Mesendoderm (in vitro differentiated cells): ENCODE results near the gene FNDC3A.

Source experiments
- DNase-seq: peaks from one replicate; pipeline ENCODE4 v3.0.0; 2013
- H2AK5ac ChIP-seq: 2 replicates; pipeline ENCODE4 v1.6.1; 2013; ENCODE audit warnings: low read length, inconsistent platforms
- H2BK120ac ChIP-seq: 2 replicates; pipeline ENCODE4 v1.6.1; 2013; ENCODE audit warnings: low read depth, mild to moderate bottlenecking, low read length, moderate library complexity, mixed read lengths
- H2BK15ac ChIP-seq: replicated peaks from 2 replicates; pipeline ENCODE4 v1.6.1; 2013; ENCODE audit warnings: low read depth, mild to moderate bottlenecking, moderate library complexity
- H2BK5ac ChIP-seq: 2 replicates; pipeline ENCODE4 v1.6.1; 2013; ENCODE audit warnings: low read length, inconsistent platforms
- H3K18ac ChIP-seq: 2 replicates; pipeline ENCODE4 v1.6.1; 2013; ENCODE audit warnings: mild to moderate bottlenecking, low read length, mixed read lengths
- H3K23ac ChIP-seq: one replicate; pipeline ENCODE4 v1.6.1; 2013; ENCODE audit warnings: low read length
- H3K27ac ChIP-seq: 2 replicates; pipeline ENCODE4 v1.5.1; 2013; ENCODE audit warnings: low read depth, mild to moderate bottlenecking, inconsistent platforms, low read length, moderate library complexity
- H3K27me3 ChIP-seq: 2 replicates; pipeline ENCODE4 v1.6.1; 2013; ENCODE audit warnings: low read length, control low read depth, mild to moderate bottlenecking, inconsistent platforms; ENCODE audit not compliant: insufficient read depth, poor library complexity
- H3K36me3 ChIP-seq: 2 replicates; pipeline ENCODE4 v1.6.1; 2013; ENCODE audit warnings: low read length, inconsistent platforms; ENCODE audit not compliant: control insufficient read depth, insufficient read depth
- H3K4ac ChIP-seq: one replicate; pipeline ENCODE4 v1.6.1; 2013; ENCODE audit warnings: low read depth, mild to moderate bottlenecking, low read length, moderate library complexity
- H3K4me1 ChIP-seq: 2 replicates; pipeline ENCODE4 v1.6.1; 2013; ENCODE audit warnings: low read depth, low read length, inconsistent platforms; ENCODE audit not compliant: control insufficient read depth
- H3K4me2 ChIP-seq: 2 replicates; pipeline ENCODE4 v1.6.1; 2013; ENCODE audit warnings: low read length
- H3K4me3 ChIP-seq: 2 replicates; pipeline ENCODE4 v1.5.1; 2013; ENCODE audit warnings: mild to moderate bottlenecking, low read length
- H3K56ac ChIP-seq: one replicate; pipeline ENCODE4 v1.6.1; 2013; ENCODE audit warnings: low read length
- H3K79me1 ChIP-seq: 2 replicates; pipeline ENCODE4 v1.6.1; 2013; ENCODE audit warnings: low read length, inconsistent platforms
- H3K79me2 ChIP-seq: 2 replicates; pipeline ENCODE4 v1.6.1; 2013; ENCODE audit warnings: mild to moderate bottlenecking, low read length; ENCODE audit not compliant: control insufficient read depth, insufficient read depth
- H3K9ac ChIP-seq: 2 replicates; pipeline ENCODE4 v1.6.1; 2013; ENCODE audit warnings: low read length, inconsistent platforms
- H4K5ac ChIP-seq: one replicate; pipeline ENCODE4 v1.6.1; 2013; ENCODE audit warnings: low read length
- H4K8ac ChIP-seq: one replicate; pipeline ENCODE4 v1.6.1; 2013; ENCODE audit warnings: low read depth, mild to moderate bottlenecking, control low read depth, low read length, moderate library complexity
- WGBS: extraction: QIAGEN DNeasy Blood & Tissue Kit; methylation state at CpG from one replicate; pipeline ENCODE4 v1.1.7; 2013; ENCODE audit warnings: low lambda C conversion rate, missing lambda C conversion rate; ENCODE audit not compliant: insufficient coverage; ENCODE audit errors: extremely low coverage; 5-methylcytosine and 5-hydroxymethylcytosine counted together

FNDC3A gene

GRCh38 chr13:48942131-48942530 is 33.6 kb upstream of the FNDC3A start:
- Histone ChIP-seq H3K4me3 (no peak overlapping the region), H2BK120ac (no peak overlapping the region), H3K27me3 (no peaks in the 10 kb centered on the region), H3K23ac (no peak overlapping the region), H3K4me2 (no peak overlapping the region), H3K4ac (no peak overlapping the region), H3K79me1 (no peaks in the 10 kb centered on the region), H2BK15ac (no peak overlapping the region), H3K27ac (no peak overlapping the region), H3K4me1 (no peaks in the 10 kb centered on the region), H3K9ac (no peak overlapping the region), H3K56ac (no peak overlapping the region), H3K79me2 (no peaks in the 10 kb centered on the region), H4K5ac (no peak overlapping the region), H3K18ac (no peak overlapping the region), H4K8ac (no peak overlapping the region), H2AK5ac (no peak overlapping the region), H2BK5ac (no peak overlapping the region), H3K36me3 (no peaks in the 10 kb centered on the region)
- DNase-seq: no peak
- WGBS: no CpG with 5 or more reads among the region's 2 CpGs

GRCh38 chr13:48944221-48944620 is 31.5 kb upstream of the FNDC3A start:
- Histone ChIP-seq H4K8ac (no peak overlapping the region), H3K79me1 (no peaks in the 10 kb centered on the region), H3K18ac (no peak overlapping the region), H3K27ac (no peak overlapping the region), H3K79me2 (no peaks in the 10 kb centered on the region), H3K27me3 (no peaks in the 10 kb centered on the region), H3K4me3 (no peak overlapping the region), H3K4me1 (no peaks in the 10 kb centered on the region), H3K56ac (no peak overlapping the region), H3K4ac (no peak overlapping the region), H2BK120ac (no peak overlapping the region), H2BK15ac (no peak overlapping the region), H3K9ac (no peak overlapping the region), H3K4me2 (no peak overlapping the region), H3K36me3 (no peaks in the 10 kb centered on the region), H3K23ac (no peak overlapping the region), H2AK5ac (no peak overlapping the region), H2BK5ac (no peak overlapping the region), H4K5ac (no peak overlapping the region)
- WGBS: no CpG with 5 or more reads among the region's 3 CpGs
- no peak for DNase-seq

- Histone ChIP-seq H3K4me2 (no peak overlapping the region), H3K4ac (no peak overlapping the region), H3K79me2 (no peaks in the 10 kb centered on the region), H2AK5ac (no peak overlapping the region), H3K18ac (no peak overlapping the region), H2BK5ac (no peak overlapping the region), H3K27ac (no peak overlapping the region), H3K23ac (no peak overlapping the region), H3K4me1 (no peaks in the 10 kb centered on the region), H3K9ac (no peak overlapping the region), H3K79me1 (no peaks in the 10 kb centered on the region), H3K36me3 (no peaks in the 10 kb centered on the region), H2BK120ac (no peak overlapping the region), H3K56ac (no peak overlapping the region), H4K5ac (no peak overlapping the region), H3K27me3 (no peaks in the 10 kb centered on the region), H3K4me3 (no peak overlapping the region), H4K8ac (no peak overlapping the region), H2BK15ac (no peak overlapping the region)
- no peak for DNase-seq
- WGBS: no CpG with 5 or more reads among the region's 1 CpG
Observed at GRCh38 chr13:48945626-48946025, 30.1 kb upstream of the FNDC3A start.

- no peaks in the 10 kb centered on the region for H3K36me3 ChIP-seq
- H4K5ac ChIP-seq: no peak overlapping the region
- no peak overlapping the region for H3K18ac ChIP-seq
- no peaks in the 10 kb centered on the region for H3K27me3 ChIP-seq
- H3K4me3 ChIP-seq: no peak overlapping the region
- H3K23ac ChIP-seq: no peak overlapping the region
- H4K8ac ChIP-seq: no peak overlapping the region
- H2BK15ac ChIP-seq: no peak overlapping the region
- H3K4me2 ChIP-seq: no peak overlapping the region
- H3K79me1 ChIP-seq: no peaks in the 10 kb centered on the region
- DNase-seq: no peak
- no peak overlapping the region for H2BK120ac ChIP-seq
- H3K79me2 ChIP-seq: no peaks in the 10 kb centered on the region
- no peak overlapping the region for H3K56ac ChIP-seq
- H3K4ac ChIP-seq: no peak overlapping the region
- H3K27ac ChIP-seq: no peak overlapping the region
- H3K4me1 ChIP-seq: no peaks in the 10 kb centered on the region
- no CpG with 5 or more reads among the region's 2 CpGs for WGBS
- no peak overlapping the region for H2BK5ac ChIP-seq
- H3K9ac ChIP-seq: no peak overlapping the region
- H2AK5ac ChIP-seq: no peak overlapping the region
Observed at GRCh38 chr13:48946163-48946562, 29.5 kb upstream of the FNDC3A start.

- Histone ChIP-seq H3K4ac (no peak overlapping the region), H2BK120ac (no peak overlapping the region), H2BK15ac (no peak overlapping the region), H3K23ac (no peak overlapping the region), H3K27ac (no peak overlapping the region), H3K4me2 (no peak overlapping the region), H3K18ac (no peak overlapping the region), H3K27me3 (no peaks in the 10 kb centered on the region), H3K56ac (no peak overlapping the region), H3K4me3 (no peak overlapping the region), H3K79me1 (no peaks in the 10 kb centered on the region), H2BK5ac (no peak overlapping the region), H4K5ac (no peak overlapping the region), H3K36me3 (no peaks in the 10 kb centered on the region), H3K4me1 (no peaks in the 10 kb centered on the region), H3K79me2 (no peaks in the 10 kb centered on the region), H3K9ac (no peak overlapping the region), H2AK5ac (no peak overlapping the region), H4K8ac (no peak overlapping the region)
- no CpG with 5 or more reads among the region's 4 CpGs for WGBS
- no peak for DNase-seq
Observed at GRCh38 chr13:48949566-48950500, 25.9 kb upstream of the FNDC3A start.

GRCh38 chr13:48950501-48950875 is 25.2 kb upstream of the FNDC3A start:
- Histone ChIP-seq H3K18ac (no peak overlapping the region), H3K79me1 (no peaks in the 10 kb centered on the region), H3K23ac (no peak overlapping the region), H2BK120ac (no peak overlapping the region), H3K36me3 (no peaks in the 10 kb centered on the region), H2BK5ac (no peak overlapping the region), H3K4me1 (peaks cover 3% of the 10 kb centered on the region), H3K4me2 (no peak overlapping the region), H4K5ac (no peak overlapping the region), H3K56ac (no peak overlapping the region), H3K4ac (no peak overlapping the region), H2AK5ac (no peak overlapping the region), H3K27me3 (no peaks in the 10 kb centered on the region), H3K4me3 (no peak overlapping the region), H4K8ac (no peak overlapping the region), H3K9ac (no peak overlapping the region), H3K79me2 (no peaks in the 10 kb centered on the region), H3K27ac (no peak overlapping the region), H2BK15ac (no peak overlapping the region)
- no CpG with 5 or more reads among the region's 1 CpG for WGBS
- DNase-seq: peak; percentile 46
